Tibial artery (tissue), 4 donors: ENCODE data around the gene CSNK2A1.

Experiments
- DNase-seq, 2 donors: peaks; one replicate each; pipeline ENCODE4 v3.0.0-alpha.2; 2019
- H3K27ac ChIP-seq, 2 donors: fragments of 200-600 bp; sonication (generic) in 1 of 2; 1 replicate in 1 of 2; 2 replicates in 1 of 2; pipeline ENCODE4 v1.5.1; 2018 to 2019; ENCODE audit warnings: mild to moderate bottlenecking in 1 of 2
- H3K27me3 ChIP-seq, 2 donors: fragments of 200-600 bp; sonication (generic) in 1 of 2; one replicate each; pipeline versions ENCODE4 v1.5.1 to v1.6.0; 2016 to 2019
- H3K36me3 ChIP-seq, 3 donors: fragments of 200-600 bp; sonication (generic) in 2 of 3; one replicate each; pipeline ENCODE4 v1.5.1; 2016 to 2019; ENCODE audit warnings: mild to moderate bottlenecking in 2 of 3
- H3K4me1 ChIP-seq, 4 donors: fragments of 200-600 bp; sonication (generic) in 2 of 4; 1 replicate in 3 of 4; 2 replicates in 1 of 4; pipeline ENCODE4 v1.5.1; 2016 to 2019
- H3K4me3 ChIP-seq, 2 donors: fragments of 200-600 bp; sonication (generic) in 1 of 2; 1 replicate in 1 of 2; 2 replicates in 1 of 2; pipeline ENCODE4 v1.5.1; 2018 to 2019; ENCODE audit warnings: mild to moderate bottlenecking in 2 of 2
- H3K9me3 ChIP-seq, 3 donors: fragments of 200-600 bp; sonication (generic) in 1 of 3; one replicate each; pipeline ENCODE4 v1.5.1; 2016 to 2019
- CTCF ChIP-seq, 2 experiments: fragments of 200-600 bp in 1 of 2; fragments of 450-650 bp in 1 of 2; IDR thresholded peaks; one replicate each; pipeline ENCODE4 v1.5.1; 2017 to 2019; ENCODE audit warnings: antibody characterized with exemption in 2 of 2, mild to moderate bottlenecking in 1 of 2, moderate library complexity in 1 of 2
- intact Hi-C: fragments of 100-400 bp; cut with DNase I; formaldehyde crosslinking; loops from one replicate; pipeline ENCODE4 v1.15.0; 2023; ENCODE audit warnings: low total_unique reads

The CSNK2A1 gene

GRCh38 chr20:444117-444516, 99.5 kb downstream of the CSNK2A1 start:
- DNase-seq, result no peak
- H3K4me1 ChIP-seq, result peaks cover 0 to 12% (median 3%) of the 10 kb centered on the region in 4 donors
- no peak overlapping the region for H3K4me3 ChIP-seq
- H3K27me3 ChIP-seq, result no peaks in the 10 kb centered on the region
- H3K9me3 ChIP-seq, result no peaks in the 10 kb centered on the region
- no peak overlapping the region for H3K27ac ChIP-seq
- peaks cover 43 to 73% (median 54%) of the 10 kb centered on the region in 3 donors for H3K36me3 ChIP-seq
- no peak for TF ChIP-seq CTCF (IDR thresholded peaks at IDR 0.05)
- intact Hi-C loops, result no loop called here

- Histone ChIP-seq H3K9me3 (no peaks in the 10 kb centered on the region), H3K4me3 (no peak overlapping the region), H3K4me1 (peaks cover 0 to 12% (median 3%) of the 10 kb centered on the region in 4 donors), H3K27ac (no peak overlapping the region), H3K36me3 (peaks cover 50 to 81% (median 63%) of the 10 kb centered on the region in 3 donors), H3K27me3 (no peaks in the 10 kb centered on the region)
- intact Hi-C loops, result no loop called here
- no peak for TF ChIP-seq CTCF (IDR thresholded peaks at IDR 0.05)
- DNase-seq, result no peak
Observed at GRCh38 chr20:443223-443775, 100.3 kb downstream of the CSNK2A1 start.

GRCh38 chr20:440636-441035, 103.0 kb downstream of the CSNK2A1 start:
- Histone ChIP-seq H3K4me3 (no peak overlapping the region), H3K9me3 (no peaks in the 10 kb centered on the region), H3K36me3 (peaks cover 75 to 96% (median 77%) of the 10 kb centered on the region in 3 donors), H3K27ac (no peak overlapping the region), H3K27me3 (no peaks in the 10 kb centered on the region), H3K4me1 (peaks cover 0 to 11% (median 3%) of the 10 kb centered on the region in 4 donors)
- intact Hi-C loops, result no loop called here
- DNase-seq, result no peak
- TF ChIP-seq CTCF (IDR thresholded peaks at IDR 0.05), result no peak

- no peaks in the 10 kb centered on the region for H3K9me3 ChIP-seq
- TF ChIP-seq CTCF (IDR thresholded peaks at IDR 0.05), result no peak
- H3K27me3 ChIP-seq, result no peaks in the 10 kb centered on the region
- no peak for DNase-seq
- peaks cover 80 to 99% (median 81%) of the 10 kb centered on the region in 3 donors for H3K36me3 ChIP-seq
- H3K4me1 ChIP-seq, result peaks cover 0 to 6% (median 3%) of the 10 kb centered on the region in 4 donors
- H3K4me3 ChIP-seq, result no peak overlapping the region
- H3K27ac ChIP-seq, result no peak overlapping the region
- intact Hi-C loops, result no loop called here
Observed at GRCh38 chr20:440148-440547, 103.4 kb downstream of the CSNK2A1 start.

- H3K27ac ChIP-seq, result no peak overlapping the region
- no peaks in the 10 kb centered on the region for H3K4me1 ChIP-seq
- DNase-seq, result peak in 1 of 2 donors; percentile 42
- peaks cover 78 to 96% (median 86%) of the 10 kb centered on the region in 3 donors for H3K36me3 ChIP-seq
- intact Hi-C loops, result no loop called here
- H3K27me3 ChIP-seq, result no peaks in the 10 kb centered on the region
- no peaks in the 10 kb centered on the region for H3K9me3 ChIP-seq
- H3K4me3 ChIP-seq, result no peak overlapping the region
- TF ChIP-seq CTCF (IDR thresholded peaks at IDR 0.05), result no peak
Observed at GRCh38 chr20:438571-439469, 104.8 kb downstream of the CSNK2A1 start.
